CD8-positive, alpha-beta memory T cell (primary cell): ENCODE data around the gene SNX33. TPM values are rescaled to one million over a fixed set of nuclear protein-coding genes. Genes with fewer than 3 reads are reported as not detected.
A peak's percentile ranks its signal among the peaks of the same experiment; 100 is the strongest.

ENCODE experiments used
- CTCF ChIA-PET: fragments of 350-600 bp; sonication (Branson Sonifier 250); formaldehyde crosslinking; loops from one replicate; lab custom pipeline; 2021; ENCODE audit warnings: antibody characterized with exemption; lab: Charles Lee
- POLR2A ChIA-PET: fragments of 350-600 bp; sonication (Branson Sonifier 250); formaldehyde crosslinking; loops from one replicate; lab custom pipeline; 2021; ENCODE audit warnings: antibody characterized with exemption; lab: Charles Lee
- DNase-seq, 5 donors: peaks; one replicate each; pipeline versions ENCODE4 v3.0.0 to v3.0.0-alpha.2; 2020 to 2022; ENCODE audit warnings: mixed read lengths in 1 of 5
- H3K27ac ChIP-seq: one replicate; pipeline ENCODE4 v1.7.0; 2013; ENCODE audit warnings: low read depth, mild to moderate bottlenecking, low read length, moderate library complexity
- H3K27me3 ChIP-seq: 2 replicates; pipeline ENCODE4 v1.7.0; 2013; ENCODE audit warnings: low read length, mild to moderate bottlenecking; ENCODE audit not compliant: insufficient read depth, poor library complexity, severe bottlenecking
- H3K36me3 ChIP-seq: 2 replicates; pipeline ENCODE4 v1.7.0; 2013; ENCODE audit warnings: mild to moderate bottlenecking, low read length, moderate library complexity; ENCODE audit not compliant: insufficient read depth
- H3K4me1 ChIP-seq: 2 replicates; pipeline ENCODE4 v1.7.0; 2013; ENCODE audit warnings: mild to moderate bottlenecking, low read length, moderate library complexity; ENCODE audit not compliant: insufficient read depth
- H3K4me3 ChIP-seq: 2 replicates; pipeline ENCODE4 v1.7.0; 2013; ENCODE audit warnings: mild to moderate bottlenecking, low read length
- H3K9me3 ChIP-seq: 2 replicates; pipeline ENCODE4 v1.7.0; 2013; ENCODE audit warnings: mild to moderate bottlenecking, low read length
- H3K27ac Mint-ChIP-seq, 8 donors: one replicate each; pipeline ENCODE4 v1.8.0; 2020 to 2021; ENCODE audit warnings: mixed read lengths in 8 of 8, mild to moderate bottlenecking in 6 of 8, inconsistent platforms in 3 of 8, moderate library complexity in 3 of 8
- H3K27me3 Mint-ChIP-seq, 2 donors: one replicate each; pipeline ENCODE4 v1.8.0; 2020 to 2021; ENCODE audit warnings: mixed read lengths in 2 of 2, mild to moderate bottlenecking in 1 of 2, moderate library complexity in 1 of 2
- H3K36me3 Mint-ChIP-seq, 3 donors: one replicate each; pipeline ENCODE4 v1.8.0; 2020 to 2021; ENCODE audit warnings: mixed read lengths in 3 of 3, inconsistent platforms in 1 of 3, mild to moderate bottlenecking in 1 of 3
- H3K4me1 Mint-ChIP-seq, 3 donors: one replicate each; pipeline ENCODE4 v1.8.0; 2020 to 2021; ENCODE audit warnings: mixed read lengths in 3 of 3, inconsistent platforms in 1 of 3, mild to moderate bottlenecking in 1 of 3
- H3K4me3 Mint-ChIP-seq, 7 donors: one replicate each; pipeline ENCODE4 v1.8.0; 2020 to 2021; ENCODE audit warnings: mixed read lengths in 7 of 7, mild to moderate bottlenecking in 6 of 7, moderate library complexity in 4 of 7, inconsistent platforms in 2 of 7
- H3K9me3 Mint-ChIP-seq, 5 donors: one replicate each; pipeline ENCODE4 v1.8.0; 2020 to 2022; ENCODE audit warnings: mixed read lengths in 5 of 5, mild to moderate bottlenecking in 3 of 5, moderate library complexity in 2 of 5, inconsistent platforms in 1 of 5
- polyA plus RNA-seq: library from polyadenylated mRNA; unstranded; fragments of 300-500 nt; fragmentation: Illumina TruSeq; gene quantifications from one replicate; pipeline ENCODE4 v1.2.3, GENCODE V29; 2021
- total RNA-seq, 2 experiments: library from RNA; stranded (reverse); gene quantifications; one replicate each; pipeline ENCODE4 v1.2.3, GENCODE V29; 2021

SNX33 gene
- total and polyA plus RNA-seq, 3 experiments from 2014 or later = 1.1 to 3.5 (median 3.1) TPM

DNA sequence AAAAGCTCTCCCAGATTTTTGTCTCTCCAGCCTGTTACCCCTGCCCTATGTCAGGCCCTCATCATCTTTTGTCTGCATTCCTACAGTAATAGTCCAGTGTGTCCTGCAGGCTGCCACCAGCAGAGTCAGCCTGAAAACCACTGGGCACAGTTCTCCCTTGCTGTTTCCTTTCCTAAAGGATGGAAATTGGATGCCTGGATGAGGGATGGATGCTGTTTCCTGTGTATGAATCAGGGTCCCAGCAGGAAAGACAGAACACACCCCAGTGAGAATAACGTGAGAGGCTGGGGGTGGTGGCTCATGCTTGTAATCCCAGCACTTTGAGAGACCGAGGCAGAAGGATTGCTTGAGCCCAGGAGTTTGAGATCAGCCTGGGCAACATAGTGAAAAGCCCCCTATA lies 3.3 kb upstream of the SNX33 start:
- ChIA-PET CTCF (no interaction called here), POLR2A (no interaction called here)
- H3K4me1 ChIP-seq = peaks cover 12% of the 10 kb centered on the region
- H3K27ac ChIP-seq = no peak overlapping the region
- Mint-ChIP-seq H3K9me3 (no peaks in the 10 kb centered on the region), H3K4me1 (peaks cover 24 to 39% (median 29%) of the 10 kb centered on the region in 3 donors), H3K27me3 (no peaks in the 10 kb centered on the region), H3K4me3 (peak overlapping the region in 1 of 7 donors; percentile 87), H3K27ac (peak overlapping the region in 2 of 8 donors; percentile 77 to 90), H3K36me3 (peaks cover 0 to 17% (median 0%) of the 10 kb centered on the region in 3 donors)
- no peaks in the 10 kb centered on the region for H3K27me3 ChIP-seq
- H3K9me3 ChIP-seq = no peaks in the 10 kb centered on the region
- no peak overlapping the region for H3K4me3 ChIP-seq
- no peaks in the 10 kb centered on the region for H3K36me3 ChIP-seq
- no peak for DNase-seq

DNA sequence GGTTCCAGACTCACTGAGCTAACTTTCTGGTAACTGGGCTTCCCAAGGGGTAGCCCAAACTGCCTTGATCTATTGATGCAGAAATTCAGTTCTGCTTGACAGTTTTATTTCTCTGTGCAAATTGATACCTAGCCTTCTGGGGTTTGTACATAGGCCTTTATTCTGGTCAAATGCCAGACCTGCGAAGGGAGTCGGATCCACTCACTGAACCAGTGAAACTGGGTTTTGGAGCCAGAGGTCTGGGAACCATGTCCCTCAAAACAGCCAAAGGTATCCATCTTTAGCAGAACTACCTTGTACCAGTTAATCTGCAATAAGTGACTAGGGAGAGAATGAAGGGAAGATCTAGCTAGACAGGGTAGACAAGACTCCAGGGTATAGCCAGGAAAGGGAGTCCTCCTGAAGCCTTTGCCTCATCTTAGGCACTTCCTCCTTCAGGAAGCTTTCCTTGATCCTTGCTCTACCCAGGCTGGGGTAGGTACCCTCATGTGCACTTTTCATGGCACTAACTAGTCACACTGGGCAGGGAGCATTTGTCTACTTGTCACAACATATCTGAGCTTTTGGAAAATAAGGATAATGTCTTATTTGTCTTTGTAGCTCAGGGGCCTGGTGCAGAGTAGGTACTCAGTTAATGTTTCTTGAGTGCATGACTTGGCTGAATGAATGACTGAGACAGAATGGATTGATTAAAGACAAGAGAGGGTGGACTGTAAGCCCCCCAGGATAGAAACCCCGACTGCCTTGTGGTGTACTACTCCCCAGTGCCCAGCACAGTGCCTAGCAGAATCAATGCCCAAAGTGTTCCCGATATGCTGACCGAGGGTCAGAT lies 1.4 kb upstream of the SNX33 start:
- Mint-ChIP-seq H3K4me3 (peak overlapping the region; percentile 82 to 92 (median 87)), H3K27ac (peak overlapping the region; percentile 38 to 88 (median 75)), H3K4me1 (peaks cover 32 to 50% (median 33%) of the 10 kb centered on the region in 3 donors), H3K27me3 (no peaks in the 10 kb centered on the region), H3K9me3 (no peaks in the 10 kb centered on the region), H3K36me3 (peaks cover 0 to 7% (median 0%) of the 10 kb centered on the region in 3 donors)
- Histone ChIP-seq H3K4me3 (peak overlapping the region; percentile 93), H3K9me3 (no peaks in the 10 kb centered on the region), H3K27ac (peak overlapping the region; percentile 70), H3K27me3 (no peaks in the 10 kb centered on the region), H3K4me1 (peaks cover 12% of the 10 kb centered on the region), H3K36me3 (no peaks in the 10 kb centered on the region)
- ChIA-PET CTCF (interaction anchor here (1.0 to 3.1 kb wide), 5 partner anchors 38 to 278 kb away, joined by 3 to 22 read pairs (median 4); partner anchors contain the start of gene MAN2C1), POLR2A (interaction anchor here (0.7 to 2.4 kb wide), 6 partner anchors 8 to 278 kb away, joined by 3 to 19 read pairs (median 8); partner anchors contain the start of genes MAN2C1 and SIN3A)
- DNase-seq = no peak

DNA sequence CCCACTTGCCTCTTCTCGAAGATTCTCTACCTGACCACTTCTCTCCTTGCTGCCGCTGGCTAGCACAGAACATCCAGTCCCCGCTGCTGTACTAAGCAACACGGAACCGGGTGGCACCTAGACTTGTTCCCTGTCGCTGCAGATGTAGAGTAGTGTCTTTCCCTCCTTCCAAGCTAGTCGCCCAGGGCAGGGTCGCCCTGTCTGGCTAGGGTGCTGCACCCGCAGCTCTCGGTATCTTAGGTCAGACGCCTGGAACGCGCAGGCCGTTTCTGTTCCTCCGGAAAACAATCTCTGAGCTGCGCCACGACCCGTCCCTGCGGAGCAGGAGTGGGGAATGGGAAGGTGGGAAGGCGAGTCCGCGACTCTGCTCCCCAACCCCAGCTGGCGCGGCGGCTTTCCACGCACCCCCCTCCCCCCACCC lies 758 bp upstream of the SNX33 start:
- Histone ChIP-seq H3K27me3 (no peaks in the 10 kb centered on the region), H3K36me3 (no peaks in the 10 kb centered on the region), H3K4me3 (peak overlapping the region; percentile 93), H3K27ac (peak overlapping the region; percentile 70), H3K9me3 (no peaks in the 10 kb centered on the region), H3K4me1 (peaks cover 19% of the 10 kb centered on the region)
- CTCF ChIA-PET = interaction anchor here (0.7 to 3.1 kb wide), 10 partner anchors 38 to 279 kb away, joined by 3 to 22 read pairs (median 4); partner anchors contain the start of genes MAN2C1 and UBE2Q2
- Mint-ChIP-seq H3K27me3 (no peaks in the 10 kb centered on the region), H3K36me3 (peaks cover 0 to 7% (median 0%) of the 10 kb centered on the region in 3 donors), H3K4me1 (peaks cover 36 to 55% (median 38%) of the 10 kb centered on the region in 3 donors), H3K4me3 (peak overlapping the region; percentile 82 to 92 (median 87)), H3K27ac (peak overlapping the region in 6 of 8 donors; percentile 55 to 89 (median 75)), H3K9me3 (no peaks in the 10 kb centered on the region)
- POLR2A ChIA-PET = interaction anchor here (0.8 to 2.4 kb wide), 7 partner anchors 9 to 279 kb away, joined by 3 to 19 read pairs (median 7); partner anchors contain the start of genes MAN2C1, SIN3A and SNUPN
- no peak for DNase-seq

DNA sequence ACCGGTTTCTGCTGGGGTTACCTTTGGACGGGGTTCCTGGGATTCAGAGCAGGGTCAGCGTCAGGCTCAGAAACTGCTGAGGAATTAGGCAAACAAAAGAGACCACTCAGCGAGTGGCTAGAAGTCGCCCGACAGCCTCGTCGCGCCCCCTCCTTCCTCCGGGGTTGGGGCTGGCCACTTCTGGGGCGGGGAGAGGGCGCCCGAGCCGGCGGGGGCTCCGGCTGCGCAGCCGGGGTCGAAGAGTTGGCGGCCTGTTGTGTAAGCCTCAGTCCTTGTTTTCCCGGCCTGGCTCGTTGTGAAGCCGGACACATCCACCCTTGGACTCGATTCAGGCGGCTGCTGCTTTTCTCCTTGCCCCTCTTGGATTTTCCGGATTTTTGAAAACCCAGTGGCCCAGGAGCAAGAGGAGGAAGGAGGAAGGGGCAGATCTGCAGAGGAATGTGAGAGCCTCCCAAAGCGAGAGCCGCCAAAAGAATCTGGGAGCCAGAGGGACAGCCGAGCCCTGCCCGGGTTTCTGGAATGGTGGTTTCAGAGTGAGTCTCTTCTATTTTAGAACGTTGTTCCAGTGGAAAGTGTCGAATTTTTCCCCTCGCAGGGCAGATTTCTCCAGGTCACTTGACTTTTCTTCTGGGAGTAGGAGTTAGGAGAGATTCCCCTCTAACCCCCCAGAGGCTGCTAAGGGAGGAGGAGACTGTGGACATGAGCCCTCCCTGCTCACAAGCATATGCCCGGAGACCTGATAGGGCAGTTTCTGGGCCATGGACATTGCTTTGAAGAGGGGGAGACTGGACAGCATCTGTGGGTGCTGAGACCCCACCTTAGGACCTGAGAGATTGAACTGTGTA lies 666 bp downstream of the SNX33 start:
- peak overlapping the region; percentile 83 to 93 (median 87) for H3K4me3 Mint-ChIP-seq
- Histone ChIP-seq H3K9me3 (no peaks in the 10 kb centered on the region), H3K4me1 (peaks cover 21% of the 10 kb centered on the region), H3K4me3 (peak overlapping the region; percentile 93), H3K27ac (peak overlapping the region; percentile 70), H3K36me3 (no peaks in the 10 kb centered on the region), H3K27me3 (no peaks in the 10 kb centered on the region)
- no peaks in the 10 kb centered on the region for H3K27me3 Mint-ChIP-seq
- H3K4me1 Mint-ChIP-seq = peaks cover 34 to 62% (median 40%) of the 10 kb centered on the region in 3 donors
- DNase-seq = no peak
- peak overlapping the region in 5 of 8 donors; percentile 54 to 92 (median 68) for H3K27ac Mint-ChIP-seq
- CTCF ChIA-PET = interaction anchor here (0.8 to 3.1 kb wide), 8 partner anchors 23 to 280 kb away, joined by 3 to 22 read pairs (median 4); partner anchors contain the start of genes MAN2C1 and SNUPN
- POLR2A ChIA-PET = interaction anchor here (0.6 to 2.4 kb wide), 5 partner anchors 10 to 280 kb away, joined by 3 to 19 read pairs (median 11); partner anchors contain the start of genes MAN2C1 and SIN3A
- H3K36me3 Mint-ChIP-seq = peaks cover 0 to 7% (median 0%) of the 10 kb centered on the region in 3 donors
- no peaks in the 10 kb centered on the region for H3K9me3 Mint-ChIP-seq

DNA sequence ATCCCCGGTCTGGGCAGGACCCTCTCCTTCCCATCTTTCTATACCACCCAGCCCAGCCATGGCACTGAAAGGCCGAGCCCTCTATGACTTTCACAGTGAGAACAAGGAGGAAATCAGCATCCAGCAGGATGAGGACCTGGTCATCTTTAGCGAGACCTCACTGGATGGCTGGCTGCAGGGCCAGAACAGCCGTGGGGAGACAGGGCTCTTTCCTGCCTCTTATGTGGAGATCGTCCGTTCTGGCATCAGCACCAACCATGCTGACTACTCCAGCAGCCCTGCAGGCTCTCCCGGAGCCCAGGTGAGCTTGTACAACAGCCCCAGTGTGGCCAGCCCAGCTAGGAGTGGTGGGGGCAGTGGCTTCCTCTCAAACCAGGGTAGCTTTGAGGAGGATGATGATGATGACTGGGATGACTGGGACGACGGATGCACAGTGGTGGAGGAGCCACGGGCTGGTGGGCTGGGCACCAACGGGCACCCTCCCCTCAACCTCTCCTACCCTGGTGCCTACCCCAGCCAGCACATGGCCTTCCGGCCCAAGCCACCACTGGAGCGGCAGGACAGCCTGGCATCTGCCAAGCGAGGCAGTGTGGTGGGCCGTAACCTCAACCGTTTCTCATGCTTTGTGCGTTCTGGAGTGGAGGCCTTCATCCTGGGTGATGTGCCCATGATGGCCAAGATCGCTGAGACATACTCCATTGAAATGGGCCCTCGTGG lies 1.5 kb downstream of the SNX33 start:
- Mint-ChIP-seq H3K4me3 (peak overlapping the region; percentile 83 to 93 (median 87)), H3K9me3 (no peaks in the 10 kb centered on the region), H3K4me1 (peaks cover 34 to 63% (median 35%) of the 10 kb centered on the region in 3 donors), H3K27ac (peak overlapping the region in 5 of 8 donors; percentile 21 to 87 (median 85)), H3K36me3 (peaks cover 0 to 7% (median 0%) of the 10 kb centered on the region in 3 donors), H3K27me3 (no peaks in the 10 kb centered on the region)
- Histone ChIP-seq H3K27me3 (no peaks in the 10 kb centered on the region), H3K4me1 (peaks cover 21% of the 10 kb centered on the region), H3K36me3 (no peaks in the 10 kb centered on the region), H3K4me3 (no peak overlapping the region), H3K9me3 (no peaks in the 10 kb centered on the region), H3K27ac (no peak overlapping the region)
- CTCF ChIA-PET = no interaction called here
- DNase-seq = no peak
- POLR2A ChIA-PET = interaction anchor here (1.1 kb wide), 1 partner anchor 10 kb away, joined by 3 read pairs; no protein-coding TSS in a partner anchor

DNA sequence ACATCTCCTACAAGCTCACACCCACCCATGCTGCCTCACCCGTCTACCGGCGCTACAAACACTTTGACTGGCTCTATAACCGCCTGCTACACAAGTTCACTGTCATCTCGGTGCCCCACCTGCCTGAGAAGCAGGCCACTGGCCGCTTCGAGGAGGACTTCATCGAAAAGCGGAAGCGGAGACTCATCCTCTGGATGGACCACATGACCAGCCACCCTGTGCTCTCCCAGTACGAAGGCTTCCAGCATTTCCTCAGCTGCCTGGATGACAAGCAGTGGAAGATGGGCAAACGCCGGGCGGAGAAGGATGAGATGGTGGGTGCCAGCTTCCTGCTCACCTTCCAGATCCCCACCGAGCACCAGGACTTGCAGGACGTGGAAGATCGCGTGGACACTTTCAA lies 2.1 kb downstream of the SNX33 start:
- peaks cover 0 to 7% (median 0%) of the 10 kb centered on the region in 3 donors for H3K36me3 Mint-ChIP-seq

More for the DNA sequence above, 2.1 kb downstream of the SNX33 start:
- H3K9me3 Mint-ChIP-seq = no peaks in the 10 kb centered on the region
- DNase-seq = no peak
- peak overlapping the region; percentile 16 to 88 (median 73) for H3K4me3 Mint-ChIP-seq
- ChIA-PET POLR2A (interaction anchor here (1.1 kb wide), 1 partner anchor 10 kb away, joined by 3 read pairs; no protein-coding TSS in a partner anchor), CTCF (interaction anchor here (0.6 kb wide), 1 partner anchor 56 kb away, joined by 3 read pairs; no protein-coding TSS in a partner anchor)
- H3K27me3 Mint-ChIP-seq = no peaks in the 10 kb centered on the region
- Histone ChIP-seq H3K9me3 (no peaks in the 10 kb centered on the region), H3K4me1 (peaks cover 21% of the 10 kb centered on the region), H3K27ac (no peak overlapping the region), H3K36me3 (no peaks in the 10 kb centered on the region), H3K4me3 (no peak overlapping the region), H3K27me3 (no peaks in the 10 kb centered on the region)
- peaks cover 34 to 63% (median 35%) of the 10 kb centered on the region in 3 donors for H3K4me1 Mint-ChIP-seq
- H3K27ac Mint-ChIP-seq = peak overlapping the region in 6 of 8 donors; percentile 9 to 87 (median 76)
